IPS-11a (cell line): ENCODE results near the gene RHOT2.

Source experiments
- H3K4me3 ChIP-seq: one replicate; pipeline ENCODE4 v1.5.1; 2013; ENCODE audit warnings: low read depth, low read length, control low read depth

Gene RHOT2

GRCh38 chr16:695355-696089 is 27.6 kb downstream of the RHOT2 start:
- peak overlapping the region; percentile 51 for H3K4me3 ChIP-seq

- H3K4me3 ChIP-seq = no peak overlapping the region
Observed at GRCh38 chr16:698911-699671, 31.2 kb downstream of the RHOT2 start.

- H3K4me3 ChIP-seq = no peak overlapping the region
Observed at GRCh38 chr16:700684-701584, 33.0 kb downstream of the RHOT2 start.

- no peak overlapping the region for H3K4me3 ChIP-seq
Observed at GRCh38 chr16:702341-702740, 34.4 kb downstream of the RHOT2 start.

GRCh38 chr16:703406-703805 is 35.5 kb downstream of the RHOT2 start:
- no peak overlapping the region for H3K4me3 ChIP-seq

- no peak overlapping the region for H3K4me3 ChIP-seq
Observed at GRCh38 chr16:704047-704446, 36.1 kb downstream of the RHOT2 start.

GRCh38 chr16:704552-705380 is 36.8 kb downstream of the RHOT2 start:
- no peak overlapping the region for H3K4me3 ChIP-seq

- H3K4me3 ChIP-seq = peak within 1 kb of the TSS; percentile 35
Observed at GRCh38 chr16:705431-706188, 37.7 kb downstream of the RHOT2 start, which contains the start of gene FBXL16. FBXL16 (minus strand) TSS chr16:705801; CDS start chr16:697405, 8,396 bp downstream.

- H3K4me3 ChIP-seq = peak overlapping the region; percentile 35
Observed at GRCh38 chr16:706189-707061, 38.5 kb downstream of the RHOT2 start.

GRCh38 chr16:707062-707538 is 39.2 kb downstream of the RHOT2 start:
- no peak overlapping the region for H3K4me3 ChIP-seq

- H3K4me3 ChIP-seq = no peak overlapping the region
Observed at GRCh38 chr16:708019-708418, 40.1 kb downstream of the RHOT2 start.

- no peak overlapping the region for H3K4me3 ChIP-seq
Observed at GRCh38 chr16:708959-709358, 41.0 kb downstream of the RHOT2 start.

GRCh38 chr16:709566-710499 is 41.9 kb downstream of the RHOT2 start:
- H3K4me3 ChIP-seq = no peak overlapping the region

GRCh38 chr16:710500-711075 is 42.7 kb downstream of the RHOT2 start:
- H3K4me3 ChIP-seq = no peak overlapping the region

GRCh38 chr16:711084-711483 is 43.2 kb downstream of the RHOT2 start:
- H3K4me3 ChIP-seq = no peak overlapping the region

GRCh38 chr16:711548-712320 is 43.8 kb downstream of the RHOT2 start:
- no peak overlapping the region for H3K4me3 ChIP-seq
